CD14-positive monocyte (primary cell): Measurements from ENCODE around the gene PRIM2. TPM values are rescaled to one million over a fixed set of nuclear protein-coding genes. Genes with fewer than 3 reads are reported as not detected.

Source experiments
- DNase-seq, 3 donors: peaks; one replicate each; pipeline ENCODE4 v3.0.0-alpha.2; 2011 to 2022
- H2AFZ ChIP-seq: 2 replicates; pipeline ENCODE4 v1.6.0; 2012; ENCODE audit warnings: mild to moderate bottlenecking, low read depth, low read length, inconsistent platforms; ENCODE audit not compliant: insufficient read depth, poor library complexity, severe bottlenecking
- H3K27ac ChIP-seq, 2 donors: 1 replicate in 1 of 2; 2 replicates in 1 of 2; pipeline ENCODE4 v1.5.1; 2012 to 2013; ENCODE audit warnings: low read length in 2 of 2, control low read depth in 1 of 2, inconsistent platforms in 1 of 2, low read depth in 1 of 2, mild to moderate bottlenecking in 1 of 2
- H3K27me3 ChIP-seq, 2 donors: one replicate each; pipeline versions ENCODE4 v1.6.0 to v1.6.1; 2011 to 2013; ENCODE audit warnings: low read length in 2 of 2; ENCODE audit not compliant: control insufficient read depth in 2 of 2, insufficient read depth in 2 of 2
- H3K36me3 ChIP-seq, 2 donors: replicated peaks in 1 of 2; 1 replicate in 1 of 2; 2 replicates in 1 of 2; pipeline versions ENCODE4 v1.5.1 to v1.6.1; 2012 to 2013; ENCODE audit warnings: low read length in 2 of 2, control low read depth in 1 of 2, inconsistent platforms in 1 of 2, mild to moderate bottlenecking in 1 of 2; ENCODE audit not compliant: insufficient read depth in 2 of 2, control insufficient read depth in 1 of 2
- H3K4me1 ChIP-seq, 2 donors: 1 replicate in 1 of 2; 2 replicates in 1 of 2; pipeline versions ENCODE4 v1.5.1 to v1.6.1; 2012 to 2013; ENCODE audit warnings: low read length in 2 of 2, control low read depth in 1 of 2, inconsistent platforms in 1 of 2, mild to moderate bottlenecking in 1 of 2, moderate library complexity in 1 of 2; ENCODE audit not compliant: insufficient read depth in 2 of 2, control insufficient read depth in 1 of 2
- H3K4me2 ChIP-seq: replicated peaks from 2 replicates; pipeline ENCODE3; 2012; ENCODE audit warnings: low read length, moderate library complexity, mild to moderate bottlenecking; ENCODE audit not compliant: poor library complexity, severe bottlenecking; ENCODE audit errors: extremely low read depth
- H3K4me3 ChIP-seq, 3 experiments: fragments of 200-600 bp in 1 of 3; sonication (generic) in 1 of 3; replicated peaks in 1 of 3; 1 replicate in 2 of 3; 2 replicates in 1 of 3; pipeline ENCODE4 v1.5.1; 2011 to 2013; ENCODE audit warnings: low read length in 3 of 3, mild to moderate bottlenecking in 3 of 3, control low read depth in 2 of 3, low read depth in 2 of 3, inconsistent platforms in 1 of 3, moderate library complexity in 1 of 3
- H3K79me2 ChIP-seq: 2 replicates; pipeline ENCODE4 v1.6.0; 2012; ENCODE audit warnings: mild to moderate bottlenecking, control low read depth, inconsistent platforms, low read length, moderate library complexity; ENCODE audit not compliant: insufficient read depth
- H3K9ac ChIP-seq: 2 replicates; pipeline ENCODE4 v1.6.0; 2017; ENCODE audit warnings: low read length, mild to moderate bottlenecking; ENCODE audit not compliant: insufficient read depth, poor library complexity, severe bottlenecking
- H3K9me3 ChIP-seq, 2 donors: replicated peaks in 1 of 2; 1 replicate in 1 of 2; 2 replicates in 1 of 2; pipeline versions ENCODE4 v1.5.1 to v1.6.1; 2012 to 2013; ENCODE audit warnings: low read length in 2 of 2, control low read depth in 1 of 2; ENCODE audit not compliant: control insufficient read depth in 1 of 2, insufficient read depth in 1 of 2
- H4K20me1 ChIP-seq: 2 replicates; pipeline ENCODE4 v1.6.0; 2012; ENCODE audit warnings: mild to moderate bottlenecking, low read length, control low read depth, moderate library complexity; ENCODE audit not compliant: insufficient read depth
- H3K27ac Mint-ChIP-seq, 7 donors: one replicate each; pipeline ENCODE4 v1.8.0; 2020; ENCODE audit warnings: mild to moderate bottlenecking in 7 of 7, mixed read lengths in 7 of 7, moderate library complexity in 6 of 7, inconsistent platforms in 2 of 7
- H3K27me3 Mint-ChIP-seq, 3 donors: one replicate each; pipeline ENCODE4 v1.8.0; 2021 to 2022; ENCODE audit warnings: low read depth in 3 of 3, mild to moderate bottlenecking in 3 of 3, mixed read lengths in 3 of 3, moderate library complexity in 3 of 3, inconsistent platforms in 1 of 3
- H3K36me3 Mint-ChIP-seq, 2 donors: one replicate each; pipeline ENCODE4 v1.8.0; 2020; ENCODE audit warnings: mixed read lengths in 2 of 2, inconsistent platforms in 1 of 2, mild to moderate bottlenecking in 1 of 2
- H3K4me1 Mint-ChIP-seq: one replicate; pipeline ENCODE4 v1.8.0; 2020; ENCODE audit warnings: mild to moderate bottlenecking, mixed read lengths
- H3K4me3 Mint-ChIP-seq, 2 donors: one replicate each; pipeline ENCODE4 v1.8.0; 2020; ENCODE audit warnings: mild to moderate bottlenecking in 2 of 2, mixed read lengths in 2 of 2, moderate library complexity in 1 of 2
- H3K9me3 Mint-ChIP-seq, 7 donors: one replicate each; pipeline ENCODE4 v1.8.0; 2020 to 2022; ENCODE audit warnings: mixed read lengths in 7 of 7, mild to moderate bottlenecking in 6 of 7, moderate library complexity in 6 of 7, inconsistent platforms in 2 of 7
- WGBS: methylation state at CpG from one replicate; pipeline ENCODE4 v1.1.5; 2013; ENCODE audit warnings: missing lambda C conversion rate; ENCODE audit not compliant: insufficient coverage; 5-methylcytosine and 5-hydroxymethylcytosine counted together
- intact Hi-C, 2 donors: fragments of 100-400 bp; cut with micrococcal nuclease; formaldehyde crosslinking; loops; one replicate each; pipeline versions ENCODE4 v1.15.0 to v1.15.1; 2023
- polyA plus RNA-seq, 3 donors: library from polyadenylated mRNA; depleted of rRNA in 1 of 3; unstranded in 2 of 3; stranded (reverse) in 1 of 3; fragments of 300-500 nt in 2 of 3; fragments of >200 nt in 1 of 3; fragmentation: Illumina TruSeq in 2 of 3; gene quantifications; 1 replicate in 2 of 3; 2 replicates in 1 of 3; pipeline ENCODE4 v1.2.3, GENCODE V29; 2012 to 2021
- TF ChIP-seq, protein P1 (sequence below): fragments of 200-600 bp; IDR thresholded peaks from one replicate; pipeline ENCODE4 v1.8.0; 2022; ENCODE audit warnings: antibody characterized with exemption, mild to moderate bottlenecking

Gene PRIM2
- polyA plus RNA-seq, 3 donors, result 2.8 to 5.1 (median 4.2) TPM

GRCh38 chr6:57324538-57324937 is 7.1 kb downstream of the PRIM2 start:
- Histone ChIP-seq H3K36me3 (peaks cover 71 to 91% of the 10 kb centered on the region in 2 donors), H3K9ac (no peak overlapping the region), H3K4me3 (no peak overlapping the region), H2AFZ (no peak overlapping the region), H3K4me2 (no peak overlapping the region), H3K27ac (no peak overlapping the region), H3K79me2 (peaks cover 8% of the 10 kb centered on the region), H3K4me1 (no peaks in the 10 kb centered on the region), H4K20me1 (no peaks in the 10 kb centered on the region), H3K27me3 (no peaks in the 10 kb centered on the region), H3K9me3 (peaks cover 2 to 13% of the 10 kb centered on the region in 2 donors)
- H3K27ac Mint-ChIP-seq, result no peak overlapping the region
- DNase-seq, result no peak
- no CpG with 5 or more reads among the region's 1 CpG for WGBS
- H3K36me3 Mint-ChIP-seq, result peaks cover 82 to 86% of the 10 kb centered on the region in 2 donors
- H3K4me1 Mint-ChIP-seq, result peaks cover 2% of the 10 kb centered on the region
- H3K9me3 Mint-ChIP-seq, result peaks cover 4 to 17% (median 8%) of the 10 kb centered on the region in 7 donors
- no peak overlapping the region for H3K4me3 Mint-ChIP-seq
- TF ChIP-seq, protein P1, sequence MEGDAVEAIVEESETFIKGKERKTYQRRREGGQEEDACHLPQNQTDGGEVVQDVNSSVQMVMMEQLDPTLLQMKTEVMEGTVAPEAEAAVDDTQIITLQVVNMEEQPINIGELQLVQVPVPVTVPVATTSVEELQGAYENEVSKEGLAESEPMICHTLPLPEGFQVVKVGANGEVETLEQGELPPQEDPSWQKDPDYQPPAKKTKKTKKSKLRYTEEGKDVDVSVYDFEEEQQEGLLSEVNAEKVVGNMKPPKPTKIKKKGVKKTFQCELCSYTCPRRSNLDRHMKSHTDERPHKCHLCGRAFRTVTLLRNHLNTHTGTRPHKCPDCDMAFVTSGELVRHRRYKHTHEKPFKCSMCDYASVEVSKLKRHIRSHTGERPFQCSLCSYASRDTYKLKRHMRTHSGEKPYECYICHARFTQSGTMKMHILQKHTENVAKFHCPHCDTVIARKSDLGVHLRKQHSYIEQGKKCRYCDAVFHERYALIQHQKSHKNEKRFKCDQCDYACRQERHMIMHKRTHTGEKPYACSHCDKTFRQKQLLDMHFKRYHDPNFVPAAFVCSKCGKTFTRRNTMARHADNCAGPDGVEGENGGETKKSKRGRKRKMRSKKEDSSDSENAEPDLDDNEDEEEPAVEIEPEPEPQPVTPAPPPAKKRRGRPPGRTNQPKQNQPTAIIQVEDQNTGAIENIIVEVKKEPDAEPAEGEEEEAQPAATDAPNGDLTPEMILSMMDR, result peak; percentile 32
- H3K27me3 Mint-ChIP-seq, result no peaks in the 10 kb centered on the region
- intact Hi-C loops, result no loop called here

DNA sequence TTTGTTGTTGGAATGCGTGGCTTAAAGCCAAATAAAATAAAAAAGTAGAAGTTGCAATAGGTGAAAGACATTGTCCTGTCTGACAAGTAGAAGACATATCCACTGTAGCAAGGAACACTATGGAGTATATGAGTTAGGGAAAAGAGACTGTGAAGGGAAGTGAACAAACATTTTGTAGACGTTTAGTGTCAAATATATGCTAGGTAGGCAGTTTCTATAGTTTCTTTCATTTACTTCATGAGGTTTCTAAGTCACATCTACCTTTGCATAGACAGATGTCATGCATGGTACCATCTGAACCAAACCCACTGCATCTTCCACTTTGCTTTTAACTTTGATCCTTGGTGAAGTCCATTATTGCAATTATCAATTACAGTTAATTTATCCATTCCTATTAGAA is 9.9 kb downstream of the PRIM2 start:
- no peaks in the 10 kb centered on the region for H3K27me3 ChIP-seq
- no peak overlapping the region for H3K4me2 ChIP-seq
- no peak overlapping the region for H3K9ac ChIP-seq
- TF ChIP-seq, protein P1, result no peak
- H3K79me2 ChIP-seq, result peaks cover 6% of the 10 kb centered on the region
- Mint-ChIP-seq H3K27ac (peak overlapping the region in 1 of 7 donors; percentile 58), H3K4me1 (no peaks in the 10 kb centered on the region), H3K9me3 (peaks cover 22 to 31% (median 28%) of the 10 kb centered on the region in 7 donors), H3K36me3 (peaks cover 82 to 89% of the 10 kb centered on the region in 2 donors), H3K27me3 (no peaks in the 10 kb centered on the region), H3K4me3 (no peak overlapping the region)
- H3K36me3 ChIP-seq, result peaks cover 49 to 91% of the 10 kb centered on the region in 2 donors
- no peaks in the 10 kb centered on the region for H3K4me1 ChIP-seq
- peaks cover 11 to 27% of the 10 kb centered on the region in 2 donors for H3K9me3 ChIP-seq
- no peak overlapping the region for H3K27ac ChIP-seq
- no peak overlapping the region for H2AFZ ChIP-seq
- no peak overlapping the region for H3K4me3 ChIP-seq
- WGBS, result 100% methylated on average over 1 of the region's 2 CpGs
- H4K20me1 ChIP-seq, result no peaks in the 10 kb centered on the region
- intact Hi-C loops, result no loop called here
- no peak for DNase-seq
